Activated T-helper 1 cell treated with Interleukin-2 at 50 U/mL for 16 hours (primary cell): Measurements from ENCODE around the gene ARL4A.
"Not testable (repeated sequence)": the region's sequence is repeated elsewhere in the genome, so short reads cannot be mapped to it uniquely, and the experiment has no call there.

Experiments used
- DNase-seq: peaks from one replicate; pipeline ENCODE4 v3.0.0-alpha.2; 2020; ENCODE audit warnings: low read depth

Gene ARL4A

GRCh38 chr7:12670000-12670729, 17.3 kb upstream of the ARL4A start:
- DNase-seq = no peak

GRCh38 chr7:12670743-12671520, 16.5 kb upstream of the ARL4A start:
- DNase-seq = no peak

- DNase-seq = not testable (repeated sequence)
These were observed 14.0 kb upstream of the ARL4A start for GRCh38 chr7:12673436-12673835.

GRCh38 chr7:12674053-12674452, 13.4 kb upstream of the ARL4A start:
- no peak for DNase-seq

- no peak for DNase-seq
These were observed 12.6 kb upstream of the ARL4A start for GRCh38 chr7:12674861-12675260.

GRCh38 chr7:12683678-12684585, 3.5 kb upstream of the ARL4A start:
- DNase-seq = no peak

- DNase-seq = no peak
These were observed 2.7 kb upstream of the ARL4A start for GRCh38 chr7:12684733-12685132.

DNA sequence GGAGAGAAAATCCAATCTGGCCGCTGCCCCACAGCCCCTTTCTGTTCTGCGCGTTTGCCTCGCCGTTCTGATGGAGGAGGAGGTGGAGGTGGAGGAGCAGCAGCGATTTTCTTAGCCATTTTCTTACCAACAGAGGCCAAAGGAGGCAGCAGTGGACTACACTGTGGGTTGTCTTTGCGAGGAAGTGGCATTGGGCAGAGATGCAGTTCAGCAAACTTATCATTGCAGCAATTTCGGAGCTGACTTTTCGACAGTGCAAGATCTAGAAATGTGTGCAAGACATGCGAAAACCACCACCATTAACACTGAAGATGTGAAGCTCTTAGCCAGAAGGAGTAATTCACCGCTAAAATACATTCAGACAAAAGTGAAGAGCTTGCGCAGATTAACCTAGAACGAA, 1.9 kb upstream of the ARL4A start:
- no peak for DNase-seq

DNA sequence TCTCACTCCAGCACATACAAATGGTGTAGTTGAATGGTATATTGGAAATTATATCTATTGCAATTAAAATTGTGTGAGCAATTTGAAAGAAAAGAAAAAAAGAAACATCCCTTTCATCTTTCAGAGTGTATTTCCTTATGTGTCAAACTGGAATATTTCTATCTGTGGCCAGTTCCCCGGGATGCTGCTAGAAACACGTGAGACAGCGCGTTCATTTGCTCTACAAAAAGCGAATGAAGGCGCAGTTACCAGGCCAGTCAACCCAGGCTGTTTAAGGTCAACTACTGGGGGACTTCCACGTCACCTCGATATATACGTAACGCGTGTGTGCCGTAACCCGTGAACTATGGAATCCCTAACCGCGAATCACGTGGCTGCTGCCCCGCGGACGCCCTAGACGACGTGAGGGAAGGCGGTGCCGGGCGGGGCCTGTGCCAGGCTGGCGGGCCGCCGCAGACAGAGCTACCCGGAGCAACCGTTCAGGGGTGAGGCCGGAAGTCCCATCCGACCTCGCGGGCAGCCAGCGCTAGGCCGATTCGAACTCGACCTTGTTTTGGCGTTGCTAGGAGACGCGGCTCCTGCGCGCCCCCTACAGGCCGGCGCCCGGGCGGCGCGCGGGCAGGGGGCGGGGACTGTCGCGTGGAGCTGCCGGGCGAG, 1.1 kb upstream of the ARL4A start:
- DNase-seq = peak; percentile 94

DNA sequence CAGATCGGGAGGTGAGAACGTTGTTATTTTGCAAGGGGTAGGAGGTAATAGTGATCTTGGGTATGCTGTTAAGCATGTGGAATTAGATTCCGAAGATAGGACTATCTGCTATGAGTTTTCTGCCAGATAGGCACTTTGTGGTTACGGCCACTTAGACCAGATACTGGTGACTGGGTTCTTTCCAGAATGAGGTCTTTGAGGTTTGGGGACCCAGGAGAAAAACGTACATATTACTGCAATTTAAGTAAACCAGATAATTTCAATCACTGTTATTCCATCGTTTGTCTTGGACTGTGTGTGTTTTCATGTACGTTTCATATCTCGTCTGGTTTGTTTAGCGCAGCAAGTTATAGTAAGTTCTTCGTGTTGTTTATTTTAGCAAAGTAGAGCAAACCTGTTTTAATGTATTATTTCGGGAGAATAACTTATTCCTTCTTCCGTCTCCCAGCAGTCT, 312 bp downstream of the ARL4A start:
- DNase-seq = no peak

DNA sequence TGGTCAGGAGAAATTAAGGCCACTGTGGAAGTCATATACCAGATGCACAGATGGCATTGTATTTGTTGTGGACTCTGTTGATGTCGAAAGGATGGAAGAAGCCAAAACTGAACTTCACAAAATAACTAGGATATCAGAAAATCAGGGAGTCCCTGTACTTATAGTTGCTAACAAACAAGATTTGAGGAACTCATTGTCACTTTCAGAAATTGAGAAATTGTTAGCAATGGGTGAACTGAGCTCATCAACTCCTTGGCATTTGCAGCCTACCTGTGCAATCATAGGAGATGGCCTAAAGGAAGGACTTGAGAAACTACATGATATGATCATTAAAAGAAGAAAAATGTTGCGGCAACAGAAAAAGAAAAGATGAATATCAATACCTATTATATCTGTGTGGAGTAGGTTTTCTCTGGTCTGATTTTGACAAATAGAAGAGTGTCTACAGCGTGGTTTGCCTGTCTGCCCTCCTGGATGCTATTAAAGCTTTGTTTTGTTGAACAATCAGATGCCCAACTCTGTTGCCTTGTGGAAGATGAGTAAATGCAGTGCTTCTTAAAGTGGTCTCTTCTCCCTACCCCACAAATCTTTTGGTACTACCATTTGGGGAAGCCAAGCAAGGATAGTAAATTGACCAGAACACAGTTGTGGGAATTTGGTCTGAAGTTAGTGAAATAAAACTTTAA, 1.2 kb downstream of the ARL4A start:
- not testable (repeated sequence) for DNase-seq

- DNase-seq = no peak
These were observed 2.0 kb downstream of the ARL4A start for GRCh38 chr7:12689451-12689850.

DNA sequence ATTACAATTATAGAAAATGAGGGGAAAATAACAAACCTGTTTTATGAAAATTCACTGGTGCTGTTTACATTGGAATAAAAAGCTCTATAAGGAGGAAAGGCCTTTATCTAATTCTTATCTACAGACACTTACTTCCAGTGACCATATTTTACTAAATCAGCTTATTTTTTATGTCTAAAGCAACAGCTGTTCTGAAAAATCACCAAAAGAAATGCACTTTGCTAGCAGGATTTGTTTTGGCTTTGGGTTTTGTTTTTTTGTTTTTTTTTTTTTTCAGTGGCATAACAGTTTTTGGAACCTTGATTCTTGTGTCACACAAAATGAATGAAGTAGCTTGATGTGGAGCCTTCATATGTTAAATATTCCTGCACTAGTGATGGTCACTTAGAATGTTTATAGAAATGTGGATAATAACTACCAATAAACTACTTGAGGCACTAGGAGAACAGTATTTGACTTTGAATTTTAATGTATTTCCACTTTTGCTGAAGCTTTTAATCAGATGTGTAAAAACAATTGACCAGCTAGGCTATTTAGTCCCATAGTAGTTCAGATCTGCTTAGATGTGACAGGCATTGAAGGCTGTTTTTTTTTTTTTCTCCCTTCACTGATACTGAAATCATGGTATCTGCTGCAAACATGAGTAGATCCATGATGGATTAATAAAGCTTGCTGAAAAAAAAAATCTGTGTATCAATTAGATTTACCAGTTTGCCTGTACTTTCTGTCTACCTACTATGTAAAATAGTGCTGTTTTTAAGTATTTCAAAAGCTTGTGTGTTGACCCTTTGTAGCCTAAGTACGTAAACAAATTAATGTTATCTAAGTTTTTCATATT, 2.8 kb downstream of the ARL4A start:
- no peak for DNase-seq

GRCh38 chr7:12691388-12691787, 4.0 kb downstream of the ARL4A start:
- not testable (repeated sequence) for DNase-seq

DNA sequence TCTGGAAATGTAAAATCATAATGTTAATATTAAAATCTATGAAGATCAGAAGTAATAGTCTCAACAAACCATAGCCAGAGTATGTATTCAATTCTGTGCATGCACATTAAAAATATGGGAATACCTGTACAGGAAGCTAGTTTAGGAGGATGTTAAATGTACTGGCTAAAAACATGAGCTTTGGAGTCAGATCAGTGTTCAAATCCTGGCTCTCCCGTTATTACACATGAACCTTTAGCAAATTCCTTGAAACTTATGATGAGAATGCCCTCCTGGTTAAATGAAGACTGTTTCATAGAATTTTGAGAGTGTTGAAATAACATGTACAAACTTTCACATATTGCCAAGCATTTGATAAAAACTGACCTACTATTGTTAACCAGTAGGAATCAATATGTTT, 4.6 kb downstream of the ARL4A start:
- DNase-seq = no peak

DNA sequence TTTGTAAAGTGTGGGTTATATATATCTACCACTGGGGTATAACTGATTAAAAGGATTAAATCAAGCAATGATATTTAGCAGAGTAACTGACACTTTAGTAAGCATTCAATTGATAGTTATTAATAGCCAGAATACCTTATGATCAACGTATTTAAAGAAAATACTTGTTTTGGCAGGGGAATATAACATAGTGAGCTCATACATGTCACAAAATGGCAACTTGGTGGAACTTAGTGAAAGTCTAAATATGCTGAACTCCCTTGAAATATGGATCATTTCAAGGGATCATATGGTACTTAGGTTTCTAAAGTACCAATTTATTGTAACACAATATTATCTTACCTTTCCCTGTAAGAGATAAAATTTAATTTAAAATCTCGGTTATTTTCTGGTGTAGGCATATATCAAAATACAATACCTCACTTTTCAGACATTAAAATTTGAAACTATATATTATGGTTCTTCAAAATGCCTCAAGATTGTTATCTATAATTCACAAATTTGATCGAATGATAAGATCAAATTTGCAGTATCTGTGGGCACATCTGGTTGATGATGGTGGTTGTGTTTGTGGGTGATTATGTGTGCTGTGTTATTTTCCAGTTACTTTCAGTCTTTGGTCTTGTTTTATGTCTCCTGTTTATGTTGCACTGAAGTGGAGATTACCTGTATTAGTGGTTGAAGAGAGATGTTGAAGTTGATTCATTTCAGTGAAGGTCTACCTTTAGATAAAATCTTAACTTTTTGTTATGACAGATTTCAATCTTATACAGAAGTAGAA, 5.2 kb downstream of the ARL4A start:
- DNase-seq = no peak

DNA sequence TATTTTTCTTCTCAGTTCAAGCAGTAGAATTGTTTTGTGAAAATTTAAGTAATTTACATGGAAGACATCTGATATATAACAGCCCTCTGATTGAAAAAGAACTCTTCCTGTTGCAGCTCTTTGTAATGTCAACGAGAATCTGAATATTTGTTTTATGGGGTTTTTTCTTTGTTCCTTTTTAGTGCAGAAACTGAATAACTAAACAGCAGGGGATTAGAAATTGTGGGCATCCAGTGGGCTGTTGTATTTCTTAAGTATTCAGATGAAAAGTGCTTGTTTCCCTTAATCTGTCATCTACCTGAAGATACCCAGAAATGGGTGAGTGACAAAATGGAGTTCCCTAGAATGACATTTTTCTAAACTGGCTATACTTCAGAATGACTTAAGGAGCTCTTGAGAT, 7.4 kb downstream of the ARL4A start:
- no peak for DNase-seq

- DNase-seq = no peak
These were observed 8.5 kb downstream of the ARL4A start for GRCh38 chr7:12695965-12696364.

- DNase-seq = no peak
These were observed 11.9 kb downstream of the ARL4A start for GRCh38 chr7:12699299-12699698.

DNA sequence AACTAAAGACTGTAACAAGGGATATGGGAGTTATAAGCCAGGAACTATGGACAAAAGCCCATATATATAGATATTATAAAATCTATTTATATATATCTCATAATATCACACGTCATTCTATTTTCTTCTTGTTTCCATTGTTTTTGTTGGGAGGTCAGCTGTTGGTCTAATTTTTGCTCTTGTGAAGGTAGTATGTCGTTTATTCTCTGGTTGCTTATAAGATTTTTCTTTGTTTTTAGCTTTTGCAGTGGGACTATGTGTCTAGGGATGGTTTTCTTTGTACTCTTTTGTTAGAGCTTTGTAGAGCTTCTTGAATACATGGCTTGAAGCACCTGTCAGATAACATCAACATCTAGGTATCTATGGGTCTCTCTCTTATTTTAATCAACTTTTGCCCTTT, 14.0 kb downstream of the ARL4A start:
- no peak for DNase-seq
